Myocyte (in vitro differentiated cells): ENCODE data around the gene PRR12. TPM values are rescaled to one million over a fixed set of nuclear protein-coding genes. Genes with fewer than 3 reads are reported as not detected.

Experiments used
- DNase-seq: peaks from one replicate; pipeline ENCODE4 v3.0.0-alpha.2; 2012; ENCODE audit warnings: low read depth
- total RNA-seq: library from RNA; depleted of rRNA; stranded (reverse); fragments of >200 nt; gene quantifications from 2 replicates; pipeline ENCODE4 v1.2.3, GENCODE V29; 2014

Gene PRR12
- total RNA-seq, 1 donor from 2014 or later = 3.2 TPM

DNA sequence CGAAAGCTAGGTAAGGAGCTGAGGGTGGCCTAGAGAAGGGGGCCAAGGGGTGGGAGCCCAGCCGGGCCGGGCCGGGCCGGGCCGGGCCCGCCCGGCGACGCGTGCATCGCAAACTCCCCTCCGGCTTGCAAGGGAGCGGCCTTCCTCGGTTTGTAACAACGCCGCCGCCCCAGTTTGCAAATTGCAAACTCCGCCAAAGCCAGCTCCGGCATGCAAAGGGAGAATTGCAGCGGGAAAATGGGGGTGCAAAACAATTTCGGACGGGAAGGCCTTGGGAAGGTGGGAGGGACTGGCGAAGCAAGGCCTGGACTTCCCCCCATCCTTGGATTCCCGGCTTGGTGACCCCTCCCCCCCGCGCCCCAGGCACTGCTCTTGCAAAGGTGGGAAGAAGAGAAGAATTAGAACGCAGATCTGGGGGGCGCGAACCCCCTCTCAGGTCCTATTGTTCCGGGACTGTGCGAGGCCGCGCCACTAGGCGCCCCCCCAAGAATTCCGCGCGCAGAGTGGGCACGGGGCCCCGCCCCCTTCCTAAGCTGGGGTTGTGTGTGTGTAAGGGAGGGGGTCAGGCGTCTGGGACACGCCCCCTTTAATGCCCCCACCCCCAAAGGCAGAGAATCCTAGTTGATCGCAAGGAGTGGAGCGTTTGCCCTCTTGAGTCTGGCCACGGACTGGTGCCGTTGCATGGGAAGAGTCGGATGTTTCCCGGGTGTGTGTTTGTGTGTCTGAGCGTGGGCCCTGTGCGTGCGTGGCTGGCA is 926 bp downstream of the PRR12 start:
- peak; percentile 42 for DNase-seq

- peak; percentile 11 for DNase-seq
Measured at GRCh38 chr19:49592486-49593232, 1.7 kb downstream of the PRR12 start.

DNA sequence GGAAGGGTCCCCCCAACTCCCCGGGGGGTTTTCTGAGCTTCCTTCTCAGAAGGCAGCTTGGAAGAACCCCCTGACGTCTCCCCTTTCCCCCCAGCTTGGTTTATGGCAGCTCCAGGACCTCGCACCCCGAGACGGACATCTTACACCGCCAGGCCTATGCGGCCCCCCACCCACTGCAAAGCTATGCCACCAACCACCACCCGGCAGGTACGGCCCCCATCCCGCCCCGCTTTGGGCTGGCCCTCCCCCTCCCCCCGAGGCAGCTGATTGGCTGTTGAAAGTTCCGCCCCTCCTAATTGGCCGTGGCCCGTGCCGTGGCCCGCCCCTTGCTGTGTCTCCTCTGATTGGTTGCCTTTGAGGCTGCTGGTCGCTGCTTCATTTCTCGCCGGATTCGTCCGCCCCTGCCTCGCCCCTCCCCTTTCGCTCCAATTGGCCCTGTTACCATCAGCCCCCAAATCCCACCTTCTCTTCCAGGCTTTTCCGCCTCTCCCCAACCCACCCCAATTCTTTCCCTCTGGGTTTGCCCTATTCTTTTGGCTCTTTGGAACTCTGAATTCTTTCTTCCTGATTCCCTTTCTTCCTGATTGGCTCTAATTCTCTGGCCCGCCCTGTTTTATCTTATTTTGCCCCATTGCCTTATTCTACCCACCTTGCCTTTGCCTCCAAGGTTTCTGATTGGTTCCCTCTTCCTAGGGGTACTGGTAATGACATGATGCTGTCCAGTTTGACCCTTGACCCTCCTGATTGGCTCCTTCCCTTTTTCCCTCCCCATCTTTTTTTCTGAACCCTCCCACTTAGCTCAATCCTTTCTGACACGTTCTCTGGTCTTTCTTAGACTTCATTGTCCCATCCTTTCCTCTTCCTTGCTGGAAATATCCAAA is 2.5 kb downstream of the PRR12 start:
- DNase-seq = peak; percentile 91

GRCh38 chr19:49594157-49594992 is 3.4 kb downstream of the PRR12 start:
- no peak for DNase-seq

GRCh38 chr19:49594993-49595818 is 4.2 kb downstream of the PRR12 start:
- no peak for DNase-seq

- DNase-seq = no peak
Measured at GRCh38 chr19:49595819-49596404, 4.9 kb downstream of the PRR12 start.

- no peak for DNase-seq
Measured at GRCh38 chr19:49596407-49596806, 5.4 kb downstream of the PRR12 start.

DNA sequence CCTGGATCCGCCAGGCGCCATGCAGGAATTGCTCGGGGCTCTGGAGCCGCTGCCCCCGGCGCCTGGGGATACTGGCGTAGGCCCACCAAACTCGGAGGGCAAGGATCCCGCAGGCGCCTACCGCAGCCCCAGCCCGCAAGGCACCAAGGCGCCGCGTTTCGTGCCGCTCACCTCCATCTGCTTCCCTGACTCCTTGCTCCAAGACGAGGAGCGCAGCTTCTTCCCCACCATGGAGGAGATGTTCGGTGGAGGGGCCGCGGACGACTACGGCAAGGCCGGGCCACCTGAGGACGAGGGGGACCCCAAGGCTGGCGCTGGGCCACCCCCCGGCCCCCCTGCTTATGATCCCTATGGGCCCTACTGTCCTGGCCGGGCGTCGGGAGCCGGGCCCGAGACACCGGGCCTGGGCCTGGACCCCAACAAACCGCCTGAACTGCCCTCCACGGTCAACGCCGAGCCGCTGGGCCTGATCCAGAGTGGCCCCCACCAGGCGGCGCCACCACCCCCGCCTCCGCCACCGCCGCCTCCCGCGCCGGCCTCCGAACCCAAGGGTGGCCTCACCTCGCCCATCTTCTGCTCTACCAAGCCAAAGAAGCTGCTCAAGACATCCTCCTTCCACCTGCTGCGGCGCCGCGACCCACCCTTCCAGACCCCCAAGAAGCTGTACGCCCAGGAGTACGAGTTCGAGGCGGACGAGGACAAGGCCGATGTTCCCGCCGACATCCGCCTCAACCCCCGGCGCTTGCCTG is 6.1 kb downstream of the PRR12 start:
- no peak for DNase-seq

GRCh38 chr19:49597703-49597974 is 6.7 kb downstream of the PRR12 start:
- DNase-seq = no peak

GRCh38 chr19:49599378-49600295 is 8.7 kb downstream of the PRR12 start:
- no peak for DNase-seq

DNA sequence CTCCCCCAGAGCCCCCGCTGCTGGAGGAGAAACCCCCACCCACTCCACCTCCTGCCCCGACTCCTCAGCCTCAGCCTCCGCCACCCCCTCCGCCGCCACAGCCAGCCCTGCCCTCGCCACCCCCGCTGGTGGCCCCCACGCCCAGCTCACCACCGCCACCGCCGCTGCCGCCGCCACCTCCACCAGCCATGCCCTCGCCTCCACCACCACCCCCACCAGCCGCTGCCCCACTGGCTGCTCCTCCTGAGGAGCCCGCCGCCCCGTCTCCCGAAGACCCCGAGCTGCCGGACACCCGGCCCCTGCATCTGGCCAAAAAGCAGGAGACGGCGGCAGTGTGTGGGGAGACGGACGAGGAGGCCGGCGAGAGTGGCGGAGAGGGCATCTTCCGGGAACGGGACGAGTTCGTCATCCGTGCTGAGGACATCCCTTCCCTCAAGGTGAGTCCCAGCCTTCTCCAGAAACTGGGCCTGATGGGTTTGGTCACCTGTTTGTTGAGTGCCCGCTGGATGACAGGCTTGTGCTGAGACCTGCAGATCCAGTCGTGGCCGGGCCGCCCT is 10.6 kb downstream of the PRR12 start:
- no peak for DNase-seq

GRCh38 chr19:49602806-49603205 is 11.8 kb downstream of the PRR12 start:
- DNase-seq = no peak

- DNase-seq = peak; percentile 34
Measured at GRCh38 chr19:49605605-49606004, 14.6 kb downstream of the PRR12 start.

DNA sequence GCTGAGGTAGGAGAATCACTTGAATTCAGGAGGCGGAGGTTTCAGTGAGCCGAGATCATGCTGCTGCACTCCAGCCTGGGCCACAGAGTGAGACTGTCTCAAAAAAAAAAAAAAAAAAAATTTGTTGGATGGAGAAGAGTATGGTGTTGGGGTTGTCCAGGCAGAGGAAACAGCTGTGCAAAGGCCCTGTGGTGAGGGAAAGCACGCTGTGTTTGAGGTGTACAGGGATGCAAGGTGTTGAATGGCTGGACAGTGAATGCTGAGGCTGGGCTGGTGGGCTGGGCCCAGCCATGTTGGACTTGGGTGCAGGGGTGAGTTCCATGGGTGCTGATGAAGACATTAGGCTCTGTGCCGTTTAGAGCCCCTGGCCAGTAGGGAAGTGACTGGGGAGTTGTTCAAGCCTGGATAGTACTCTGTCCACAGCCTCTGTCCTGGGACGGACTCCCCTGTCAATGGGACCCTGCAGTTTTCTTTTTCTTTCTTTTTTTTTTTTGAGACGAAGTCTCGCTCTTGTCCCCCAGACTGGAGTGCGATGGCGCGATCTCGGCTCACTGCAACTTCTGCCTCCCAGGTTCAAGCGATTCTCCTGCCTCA is 18.6 kb downstream of the PRR12 start:
- no peak for DNase-seq

DNA sequence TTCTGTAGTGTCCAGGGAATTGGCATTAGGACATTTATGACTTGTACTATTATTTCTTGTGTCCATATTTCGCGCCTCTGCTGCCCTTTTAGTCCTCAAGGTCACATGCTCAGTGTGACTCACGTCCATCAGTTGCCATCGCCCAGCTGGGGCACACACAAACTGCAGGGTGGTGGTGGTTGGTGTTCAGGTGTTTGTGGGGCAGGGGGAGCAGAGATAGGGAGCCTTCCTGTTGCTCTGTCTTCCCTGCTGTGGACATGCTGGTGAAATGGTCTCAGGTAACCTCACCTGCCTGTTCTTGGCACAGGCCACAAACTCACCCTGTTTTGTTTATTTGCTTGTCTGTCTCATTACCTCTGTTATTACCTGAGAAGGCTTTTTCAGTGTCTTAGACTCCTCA is 22.4 kb downstream of the PRR12 start:
- DNase-seq = peak; percentile 75

- DNase-seq = peak; percentile 70
Measured at GRCh38 chr19:49614096-49614833, 23.3 kb downstream of the PRR12 start.
